AG09309 (cell line): ENCODE results near the gene FAM83C.
A peak's percentile ranks its signal among the peaks of the same experiment; 100 is the strongest.

Experiments
- DNase-seq: peaks from one replicate; pipeline ENCODE4 v3.0.0-alpha.2; 2010; ENCODE audit warnings: low read depth
- H3K4me3 ChIP-seq: 2 replicates; pipeline ENCODE4 v1.5.1; 2011; ENCODE audit warnings: mild to moderate bottlenecking, low read depth, low read length, moderate library complexity; ENCODE audit not compliant: control insufficient read depth
- CTCF ChIP-seq: IDR thresholded peaks from 2 replicates; pipeline ENCODE4 v1.5.1; 2011; ENCODE audit warnings: mild to moderate bottlenecking, low read depth, low read length, inconsistent platforms; ENCODE audit not compliant: insufficient read depth, control insufficient read depth; ENCODE audit errors: missing control alignments

FAM83C gene

DNA sequence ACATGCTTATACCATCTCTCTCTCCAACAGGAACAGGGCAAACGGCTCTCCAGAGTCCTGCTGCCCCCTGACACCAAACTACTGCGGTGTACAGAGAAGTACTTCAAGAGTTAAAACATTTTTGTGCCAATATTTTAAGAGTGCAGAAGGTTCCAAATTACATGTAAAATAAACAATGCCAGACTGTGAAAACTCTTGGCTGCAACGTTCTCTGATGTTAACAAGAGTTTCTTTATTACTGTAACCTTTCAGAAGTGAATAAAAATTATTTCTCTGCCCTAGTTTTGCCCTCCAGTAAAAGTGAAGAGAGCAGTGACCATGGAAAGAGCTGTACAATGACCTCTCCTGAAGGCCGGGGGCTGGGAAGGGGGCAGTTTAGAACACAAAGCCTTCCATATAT is 41.4 kb upstream of the FAM83C start:
- H3K4me3 ChIP-seq: no peak overlapping the region
- no peak for TF ChIP-seq CTCF
- no peak for DNase-seq

- no peak overlapping the region for H3K4me3 ChIP-seq
- no peak for DNase-seq
- no peak for TF ChIP-seq CTCF
Measured at GRCh38 chr20:35332540-35333200, 40.4 kb upstream of the FAM83C start.

GRCh38 chr20:35329435-35330139 is 37.4 kb upstream of the FAM83C start:
- peak; percentile 48 for TF ChIP-seq CTCF
- no peak for DNase-seq
- H3K4me3 ChIP-seq: no peak overlapping the region

GRCh38 chr20:35328689-35329088 is 36.5 kb upstream of the FAM83C start:
- no peak for TF ChIP-seq CTCF
- no peak for DNase-seq
- no peak overlapping the region for H3K4me3 ChIP-seq

- no peak for DNase-seq
- no peak overlapping the region for H3K4me3 ChIP-seq
- no peak for TF ChIP-seq CTCF
Measured at GRCh38 chr20:35328095-35328685, 36.0 kb upstream of the FAM83C start.

GRCh38 chr20:35327074-35327976 is 35.1 kb upstream of the FAM83C start:
- DNase-seq: no peak
- no peak overlapping the region for H3K4me3 ChIP-seq
- TF ChIP-seq CTCF: no peak
